B cell (primary cell): ENCODE results near the gene HHAT. TPM values are rescaled to one million over a fixed set of nuclear protein-coding genes. Genes with fewer than 3 reads are reported as not detected.

Source experiments
- ATAC-seq: fragments of 200-7000 bp; cut with Tn5 transposase; one replicate; pipeline ENCODE4 v1.10.0; 2021; ENCODE audit warnings: low read depth, mild to moderate bottlenecking, moderate number of reproducible peaks, moderate library complexity
- CTCF ChIA-PET: fragments of 350-600 bp; sonication (Branson Sonifier 250); formaldehyde crosslinking; loops from one replicate; lab custom pipeline; 2021; ENCODE audit warnings: antibody characterized with exemption, inconsistent platforms; lab: Charles Lee
- POLR2A ChIA-PET: fragments of 350-600 bp; sonication (Branson Sonifier 250); formaldehyde crosslinking; loops from one replicate; lab custom pipeline; 2021; ENCODE audit warnings: antibody characterized with exemption; lab: Charles Lee
- DNase-seq: peaks from one replicate; pipeline ENCODE4 v3.0.0; 2013
- H2AFZ ChIP-seq: 2 replicates; pipeline ENCODE4 v1.6.1; 2012; ENCODE audit warnings: mild to moderate bottlenecking, low read depth, low read length; ENCODE audit not compliant: insufficient read depth, poor library complexity, severe bottlenecking
- H3K27ac ChIP-seq, 2 donors: 1 replicate in 1 of 2; 2 replicates in 1 of 2; pipeline ENCODE4 v1.5.1; 2012 to 2013; ENCODE audit warnings: low read length in 2 of 2, mild to moderate bottlenecking in 2 of 2, moderate library complexity in 1 of 2
- H3K27me3 ChIP-seq, 4 experiments: fragments of 200-600 bp in 1 of 4; sonication (generic) in 1 of 4; replicated peaks in 1 of 4; 1 replicate in 2 of 4; 2 replicates in 2 of 4; pipeline versions ENCODE4 v1.6.1 to v1.7.0; 2013 to 2016; ENCODE audit warnings: low read length in 3 of 4, mild to moderate bottlenecking in 2 of 4, mixed read lengths in 1 of 4, moderate library complexity in 1 of 4; ENCODE audit not compliant: insufficient read depth in 4 of 4, control insufficient read depth in 3 of 4; ENCODE audit errors: control extremely low read depth in 1 of 4
- H3K36me3 ChIP-seq, 2 experiments: replicated peaks in 1 of 2; 1 replicate in 1 of 2; 2 replicates in 1 of 2; pipeline versions ENCODE4 v1.6.1 to v1.7.1; 2013; ENCODE audit warnings: low read length in 1 of 2; ENCODE audit not compliant: insufficient read depth in 2 of 2, control insufficient read depth in 1 of 2; ENCODE audit errors: control extremely low read depth in 1 of 2, extremely low read depth in 1 of 2
- H3K4me1 ChIP-seq, 2 donors: fragments of 200-600 bp in 1 of 2; sonication (generic) in 1 of 2; 1 replicate in 1 of 2; 2 replicates in 1 of 2; pipeline versions ENCODE4 v1.5.1 to v1.6.1; 2013 to 2017; ENCODE audit warnings: low read length in 2 of 2; ENCODE audit not compliant: control insufficient read depth in 2 of 2, insufficient read depth in 2 of 2
- H3K4me2 ChIP-seq: replicated peaks from 2 replicates; pipeline ENCODE3; 2012; ENCODE audit warnings: mild to moderate bottlenecking, low read depth, low read length; ENCODE audit not compliant: poor library complexity, severe bottlenecking
- H3K4me3 ChIP-seq, 5 experiments: fragments of 200-600 bp in 1 of 5; sonication (generic) in 1 of 5; 1 replicate in 3 of 5; 2 replicates in 2 of 5; pipeline versions ENCODE4 v1.5.1 to v1.7.0; 2011 to 2016; ENCODE audit warnings: low read length in 4 of 5, mild to moderate bottlenecking in 4 of 5, low read depth in 2 of 5, control low read depth in 1 of 5, moderate library complexity in 1 of 5; ENCODE audit not compliant: insufficient read depth in 1 of 5; ENCODE audit errors: control extremely low read depth in 1 of 5, extremely low read depth in 1 of 5
- H3K79me2 ChIP-seq: fragments of 200-600 bp; sonication (generic); one replicate; pipeline ENCODE4 v1.6.0; 2016; ENCODE audit warnings: low read length; ENCODE audit not compliant: control insufficient read depth, insufficient read depth
- H3K9ac ChIP-seq: fragments of 200-600 bp; sonication (generic); 2 replicates; pipeline ENCODE4 v1.6.1; 2017; ENCODE audit warnings: mild to moderate bottlenecking, low read length, moderate library complexity
- H3K9me3 ChIP-seq, 3 donors: one replicate each; pipeline versions ENCODE4 v1.6.1 to v1.7.1; 2013; ENCODE audit warnings: low read length in 2 of 3; ENCODE audit not compliant: control insufficient read depth in 2 of 3, insufficient read depth in 1 of 3; ENCODE audit errors: control extremely low read depth in 1 of 3
- H4K20me1 ChIP-seq: 2 replicates; pipeline ENCODE4 v1.6.0; 2012; ENCODE audit warnings: mild to moderate bottlenecking, low read length; ENCODE audit not compliant: insufficient read depth, control insufficient read depth, poor library complexity, severe bottlenecking
- H3K27ac Mint-ChIP-seq: one replicate; pipeline ENCODE4 v1.8.0; 2021; ENCODE audit warnings: mixed read lengths
- H3K27me3 Mint-ChIP-seq: one replicate; pipeline ENCODE4 v1.8.0; 2021; ENCODE audit warnings: mixed read lengths
- H3K4me1 Mint-ChIP-seq: one replicate; pipeline ENCODE4 v1.8.0; 2021; ENCODE audit warnings: mixed read lengths
- H3K4me3 Mint-ChIP-seq: one replicate; pipeline ENCODE4 v1.8.0; 2021; ENCODE audit warnings: mixed read lengths
- H3K9me3 Mint-ChIP-seq: one replicate; pipeline ENCODE4 v1.8.0; 2022; ENCODE audit warnings: mixed read lengths; ENCODE audit not compliant: insufficient read depth
- CTCF ChIP-seq: fragments of 200-600 bp; IDR thresholded peaks from one replicate; pipeline ENCODE4 v1.8.0; 2022; ENCODE audit warnings: antibody characterized with exemption, mild to moderate bottlenecking
- EZH2 ChIP-seq: IDR thresholded peaks from 2 replicates; pipeline ENCODE4 v1.6.1; 2012; ENCODE audit warnings: borderline replicate concordance, low read depth, mild to moderate bottlenecking, moderate library complexity, low read length; ENCODE audit not compliant: insufficient read depth, poor library complexity, severe bottlenecking
- WGBS: methylation state at CpG from one replicate; pipeline ENCODE4 v1.1.5; 2013; ENCODE audit warnings: missing lambda C conversion rate; ENCODE audit not compliant: insufficient coverage; 5-methylcytosine and 5-hydroxymethylcytosine counted together
- intact Hi-C: fragments of 100-400 bp; cut with micrococcal nuclease; formaldehyde crosslinking; loops from one replicate; pipeline ENCODE4 v1.10.0; 2022
- polyA plus RNA-seq: library from polyadenylated mRNA; depleted of rRNA; stranded (reverse); fragments of >200 nt; gene quantifications from 2 replicates; pipeline ENCODE4 v1.2.3, GENCODE V29; 2012
- total RNA-seq, 2 donors: library from RNA; stranded (reverse); fragments of 120-200 nt in 1 of 2; gene quantifications; 1 replicate in 1 of 2; 2 replicates in 1 of 2; pipeline versions ENCODE4 v1.2.3 to v1.2.4, GENCODE V29; 2013 to 2022

Gene HHAT
- total and polyA plus RNA-seq, 2 donors (not counting 1 experiment from before 2014, with no cell fraction given), result 4.0 to 28.2 TPM

- TF ChIP-seq CTCF (no peak), EZH2 (no peak)
- H3K9me3 ChIP-seq, result no peaks in the 10 kb centered on the region
- ChIA-PET POLR2A (no interaction called here), CTCF (no interaction called here)
- no peaks in the 10 kb centered on the region for H4K20me1 ChIP-seq
- H3K27me3 ChIP-seq, result no peaks in the 10 kb centered on the region
- H3K79me2 ChIP-seq, result no peaks in the 10 kb centered on the region
- no peak for DNase-seq
- Mint-ChIP-seq H3K27me3 (no peaks in the 10 kb centered on the region), H3K4me1 (no peaks in the 10 kb centered on the region), H3K9me3 (no peaks in the 10 kb centered on the region), H3K4me3 (no peak overlapping the region), H3K27ac (no peak overlapping the region)
- no peaks in the 10 kb centered on the region for H3K36me3 ChIP-seq
- H2AFZ ChIP-seq, result no peak overlapping the region
- H3K4me2 ChIP-seq, result no peak overlapping the region
- no peak for ATAC-seq
- intact Hi-C loops, result no loop called here
- H3K4me1 ChIP-seq, result no peaks in the 10 kb centered on the region
- no peak overlapping the region for H3K4me3 ChIP-seq
- no peak overlapping the region for H3K27ac ChIP-seq
- no peak overlapping the region for H3K9ac ChIP-seq
- no CpG with 5 or more reads among the region's 1 CpG for WGBS
These were observed 203.5 kb downstream of the HHAT start for GRCh38 chr1:210532223-210532598.

- no peak overlapping the region for H3K27ac Mint-ChIP-seq
- ChIA-PET POLR2A (no interaction called here), CTCF (no interaction called here)
- Histone ChIP-seq H3K9ac (no peak overlapping the region), H4K20me1 (no peaks in the 10 kb centered on the region), H2AFZ (no peak overlapping the region), H3K79me2 (no peaks in the 10 kb centered on the region), H3K4me1 (no peaks in the 10 kb centered on the region), H3K27ac (no peak overlapping the region), H3K27me3 (no peaks in the 10 kb centered on the region), H3K4me3 (no peak overlapping the region), H3K4me2 (no peak overlapping the region), H3K9me3 (no peaks in the 10 kb centered on the region), H3K36me3 (no peaks in the 10 kb centered on the region)
- no peaks in the 10 kb centered on the region for H3K27me3 Mint-ChIP-seq
- H3K4me1 Mint-ChIP-seq, result no peaks in the 10 kb centered on the region
- WGBS, result 95% methylated on average over 3 of the region's 4 CpGs
- no peak for ATAC-seq
- no peak for DNase-seq
- H3K9me3 Mint-ChIP-seq, result no peaks in the 10 kb centered on the region
- TF ChIP-seq EZH2 (no peak), CTCF (no peak)
- no peak overlapping the region for H3K4me3 Mint-ChIP-seq
- intact Hi-C loops, result no loop called here
These were observed 207.1 kb downstream of the HHAT start for GRCh38 chr1:210535761-210536160.
